Ishikawa (cell line): ENCODE measurements around the gene NOL4L.

ENCODE experiments used
- CEBPB ChIP-seq: IDR thresholded peaks from 2 replicates; pipeline ENCODE4 v1.6.1; 2012
- CREB1 ChIP-seq: IDR thresholded peaks from 2 replicates; pipeline ENCODE4 v1.6.1; 2012; ENCODE audit warnings: low read depth
- YY1 ChIP-seq: IDR thresholded peaks from 2 replicates; pipeline ENCODE4 v1.6.1; 2012; ENCODE audit warnings: low read depth
- TF ChIP-seq, protein P1 (sequence below): IDR thresholded peaks from 2 replicates; pipeline ENCODE4 v1.6.1; 2012

DNA sequence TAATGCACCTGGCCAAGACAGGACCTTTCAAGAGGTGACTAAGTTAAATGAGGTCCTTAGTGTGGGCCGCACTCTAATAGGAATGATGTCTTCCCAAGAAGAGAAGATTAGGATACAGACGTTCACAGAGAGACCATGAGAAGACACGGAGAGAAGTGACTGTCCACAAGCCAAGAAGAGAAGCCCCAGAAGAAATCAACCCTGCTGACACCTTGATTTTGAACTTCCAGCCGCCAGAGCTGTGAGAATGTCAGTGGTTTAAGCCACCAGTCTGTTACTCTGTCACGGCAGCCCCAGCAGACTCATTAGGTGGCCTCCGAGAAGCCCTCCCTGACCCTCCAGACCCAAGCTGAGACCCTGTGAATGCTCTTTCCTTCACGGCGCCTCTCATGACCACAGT is 29.5 kb downstream of the NOL4L start:
- TF ChIP-seq YY1 (no peak), CREB1 (no peak), CEBPB (no peak)
- TF ChIP-seq, protein P1, sequence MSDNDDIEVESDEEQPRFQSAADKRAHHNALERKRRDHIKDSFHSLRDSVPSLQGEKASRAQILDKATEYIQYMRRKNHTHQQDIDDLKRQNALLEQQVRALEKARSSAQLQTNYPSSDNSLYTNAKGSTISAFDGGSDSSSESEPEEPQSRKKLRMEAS, result no peak
